Posterior vena cava (tissue), 2 donors: ENCODE results near the gene RPL38. TPM values are rescaled to one million over a fixed set of nuclear protein-coding genes. Genes with fewer than 3 reads are reported as not detected.

Experiments
- DNase-seq: peaks from one replicate; pipeline ENCODE4 v3.0.0-alpha.2; 2020; ENCODE audit warnings: low spot score
- intact Hi-C, 2 donors: fragments of 100-400 bp; cut with DNase I; formaldehyde crosslinking; loops; one replicate each; pipeline versions ENCODE4 v1.14.1 to v1.14.2; 2022 to 2023
- total RNA-seq, 2 donors: library from RNA; stranded (reverse); fragmentation: NEBNext Ultra II Directional; extraction: Animal tissue kit (Norgen Biotek cat#: 25700); gene quantifications; one replicate each; pipeline ENCODE4 v1.2.1, GENCODE V29; 2021
- donor health status: DM: yes; HTN: yes; CAD: no.
- donor health status: DM: yes; HTN: yes; CAD: no.

The RPL38 gene
- total RNA-seq, 2 donors from 2014 or later, result 560 to 702 TPM

DNA sequence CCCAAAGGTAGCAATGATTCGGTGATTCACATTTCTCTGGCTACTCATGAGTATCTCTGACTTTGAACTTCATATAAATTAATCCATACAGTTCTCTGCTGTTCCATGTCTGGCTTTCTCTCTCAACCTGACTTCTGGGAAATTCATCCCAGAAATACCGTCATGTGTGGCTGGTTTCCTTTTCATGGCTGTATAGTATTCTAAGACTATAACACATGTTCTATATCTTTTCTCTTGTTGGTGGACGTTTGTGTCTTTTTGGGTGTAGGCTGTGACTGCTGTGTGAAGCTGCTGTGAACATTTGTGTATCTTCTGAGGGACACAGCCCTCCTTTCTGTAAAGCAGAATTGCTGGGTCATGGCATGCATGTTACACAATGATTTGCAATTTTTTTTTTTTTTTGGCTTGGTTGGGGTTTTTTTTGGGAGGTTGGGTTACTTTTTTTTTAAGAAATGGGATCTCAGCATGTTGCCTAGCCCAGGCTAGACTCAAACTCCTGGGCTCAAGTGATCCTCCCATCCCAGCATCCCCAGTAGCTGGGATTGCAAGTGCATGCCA lies 16.2 kb downstream of the RPL38 start:
- intact Hi-C loops, result loop anchor here in 1 of 2 donors (10.0 kb wide), 1 partner anchor 235 kb away; no protein-coding TSS in a partner anchor

DNA sequence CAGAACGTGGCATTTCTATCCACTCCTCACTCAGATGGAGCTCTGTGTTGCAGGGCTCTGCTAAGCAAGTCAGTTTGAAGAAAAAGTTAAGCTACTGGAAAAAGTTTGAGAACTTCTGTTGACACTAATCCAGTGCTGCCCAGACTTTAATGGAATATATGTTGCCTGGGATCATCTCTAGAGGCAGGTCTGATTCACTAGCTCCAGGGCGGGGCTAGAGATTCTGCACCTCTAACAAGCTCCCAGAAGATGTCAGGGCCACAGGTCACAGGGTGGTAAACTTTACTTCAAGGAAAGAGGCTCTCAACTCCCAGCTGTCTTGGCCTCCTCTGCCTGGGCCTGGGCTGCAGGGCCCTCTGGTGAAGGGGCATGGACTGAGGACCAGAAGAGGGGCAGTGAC lies 16.7 kb downstream of the RPL38 start:
- intact Hi-C loops, result no loop called here
- DNase-seq, result no peak

More for the DNA sequence above, 16.2 kb downstream of the RPL38 start:
- DNase-seq, result no peak

DNA sequence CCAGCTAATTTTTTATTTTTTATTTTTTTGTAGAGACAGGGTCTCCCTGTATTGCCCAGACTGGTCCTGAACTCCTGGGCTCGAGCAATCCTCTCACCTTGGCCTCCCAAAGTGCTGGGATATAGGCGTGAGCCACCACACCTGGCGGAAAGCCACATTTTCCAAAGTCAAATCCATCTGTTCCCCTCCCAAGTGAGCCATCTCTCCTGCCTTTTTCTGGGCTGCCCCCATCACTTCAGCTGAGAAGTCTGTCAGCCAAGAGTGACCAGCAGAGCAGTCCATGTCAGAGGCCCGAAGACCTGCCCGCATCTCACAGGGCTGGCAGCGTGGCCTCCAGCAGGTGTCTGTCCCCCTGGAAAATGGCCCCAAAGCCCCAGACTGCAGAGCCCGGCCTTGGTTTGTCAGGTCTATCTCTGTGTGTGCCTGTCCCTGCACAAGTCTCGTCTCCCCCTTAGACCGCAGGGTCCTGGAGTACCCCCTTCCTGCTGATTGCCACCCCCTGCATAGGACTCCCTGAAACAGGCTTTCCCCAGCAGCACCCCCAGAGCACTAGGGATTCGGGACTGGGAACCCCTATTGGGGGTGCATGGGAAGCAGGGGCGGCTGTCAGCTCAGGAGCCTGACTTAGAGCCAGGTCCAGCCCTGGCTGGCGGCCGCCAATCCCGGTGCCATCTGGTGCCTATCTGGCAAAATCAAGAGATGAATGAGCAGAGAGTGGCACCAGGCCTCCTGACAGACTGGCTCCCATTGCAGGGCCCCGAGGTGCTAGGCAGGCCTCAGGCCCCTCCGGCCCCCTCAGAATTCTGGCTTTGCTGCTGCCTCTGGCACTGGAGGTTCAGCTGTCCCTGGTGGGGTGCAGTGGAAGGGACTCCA lies 17.7 kb downstream of the RPL38 start:
- no peak for DNase-seq
- intact Hi-C loops, result no loop called here

DNA sequence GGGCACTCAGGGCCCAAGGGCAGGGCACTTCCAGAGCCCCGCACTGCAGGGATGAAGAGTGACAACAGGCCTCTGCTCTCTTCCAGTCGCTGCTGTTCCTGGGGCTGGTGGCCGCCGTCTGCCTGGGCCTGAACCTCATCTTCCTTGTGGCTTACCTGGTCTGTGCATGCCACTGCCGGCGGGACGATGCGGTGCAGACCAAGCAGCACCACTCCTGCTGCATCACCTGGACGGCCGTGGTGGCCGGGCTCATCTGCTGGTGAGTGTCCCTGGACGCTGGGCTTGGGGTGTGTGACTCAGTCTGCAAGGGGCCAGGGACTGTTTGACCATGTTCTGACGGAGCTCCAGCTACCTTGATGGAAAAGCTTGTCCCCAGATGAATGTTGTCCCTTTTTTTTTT lies 18.9 kb downstream of the RPL38 start:
- DNase-seq, result no peak
- intact Hi-C loops, result no loop called here

DNA sequence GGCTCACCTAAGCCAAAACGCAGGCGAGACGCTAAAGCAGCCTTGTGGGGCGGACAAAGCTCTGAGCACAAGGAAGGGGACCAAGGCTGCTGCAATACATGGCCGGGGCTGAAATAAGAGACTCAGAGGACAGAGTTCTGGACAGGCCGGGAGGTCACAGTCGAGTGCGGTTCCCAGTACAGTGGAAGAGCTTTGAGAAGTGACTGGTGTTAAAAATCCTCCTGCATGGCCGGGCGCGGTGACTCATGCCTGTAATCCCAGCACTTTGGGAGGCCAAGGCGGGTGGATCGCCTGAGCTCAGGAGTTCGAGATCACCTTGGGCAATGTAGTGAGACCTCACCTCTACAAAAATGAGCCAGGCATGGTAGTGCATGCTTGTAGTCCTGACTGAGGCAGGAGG lies 20.4 kb downstream of the RPL38 start:
- DNase-seq, result no peak
- intact Hi-C loops, result no loop called here

DNA sequence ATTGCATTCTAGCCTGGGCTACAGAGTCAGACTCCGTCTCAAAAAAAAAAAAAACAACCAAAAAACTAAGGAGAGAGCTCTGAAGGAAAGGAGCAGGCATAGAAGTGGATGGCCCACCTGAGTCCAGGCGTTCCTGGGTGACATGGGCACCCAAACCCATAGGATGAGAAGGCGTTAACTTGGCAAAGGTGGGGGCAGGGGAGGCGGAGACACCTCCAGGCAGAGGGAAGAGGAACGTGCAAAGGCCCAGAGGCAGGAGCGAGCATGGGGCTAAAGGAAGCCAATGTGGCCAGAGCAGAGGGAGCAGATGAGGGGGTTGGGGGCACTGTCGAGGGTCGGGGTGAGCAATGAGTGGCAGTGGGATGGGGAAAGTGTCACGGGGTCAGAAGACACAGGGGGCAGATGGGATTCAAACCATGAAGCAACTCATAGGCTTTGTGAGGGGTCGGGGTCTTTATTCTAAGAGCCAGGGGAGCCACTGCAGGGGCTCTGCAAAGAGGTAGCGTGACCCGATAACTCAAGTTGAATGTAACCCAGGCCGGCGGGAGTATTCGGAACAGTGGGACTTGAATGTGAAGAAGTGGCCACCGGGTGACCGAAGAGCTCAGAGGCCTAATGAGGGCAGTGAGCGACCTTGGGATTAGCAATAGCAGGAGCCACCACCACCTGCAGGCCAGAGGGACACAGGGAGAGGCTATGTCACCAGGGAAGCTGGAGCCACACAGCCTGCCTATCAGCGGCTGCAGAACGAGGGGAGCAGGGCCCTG lies 21.7 kb downstream of the RPL38 start:
- intact Hi-C loops, result no loop called here
- DNase-seq, result peak; percentile 76

DNA sequence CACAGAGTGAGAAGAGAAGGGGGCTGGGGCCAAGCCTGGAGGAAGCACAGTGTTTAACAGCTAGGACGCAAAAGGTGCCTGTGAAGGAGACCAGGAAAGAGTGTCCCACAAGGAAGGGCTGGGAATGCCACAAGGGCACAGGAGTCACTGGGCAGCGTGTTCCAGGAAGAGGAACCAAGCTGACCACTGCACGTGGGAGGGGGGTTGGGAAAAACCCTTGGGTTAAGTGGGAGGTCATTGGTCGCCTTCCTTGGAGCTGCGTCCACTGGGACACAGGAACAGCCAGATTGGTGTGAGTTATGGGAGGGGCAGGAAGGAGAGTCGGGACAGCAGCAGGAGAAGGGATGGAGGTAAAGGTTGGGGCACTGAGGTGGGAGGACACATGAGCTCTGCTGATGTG lies 22.8 kb downstream of the RPL38 start:
- intact Hi-C loops, result no loop called here
- DNase-seq, result no peak

DNA sequence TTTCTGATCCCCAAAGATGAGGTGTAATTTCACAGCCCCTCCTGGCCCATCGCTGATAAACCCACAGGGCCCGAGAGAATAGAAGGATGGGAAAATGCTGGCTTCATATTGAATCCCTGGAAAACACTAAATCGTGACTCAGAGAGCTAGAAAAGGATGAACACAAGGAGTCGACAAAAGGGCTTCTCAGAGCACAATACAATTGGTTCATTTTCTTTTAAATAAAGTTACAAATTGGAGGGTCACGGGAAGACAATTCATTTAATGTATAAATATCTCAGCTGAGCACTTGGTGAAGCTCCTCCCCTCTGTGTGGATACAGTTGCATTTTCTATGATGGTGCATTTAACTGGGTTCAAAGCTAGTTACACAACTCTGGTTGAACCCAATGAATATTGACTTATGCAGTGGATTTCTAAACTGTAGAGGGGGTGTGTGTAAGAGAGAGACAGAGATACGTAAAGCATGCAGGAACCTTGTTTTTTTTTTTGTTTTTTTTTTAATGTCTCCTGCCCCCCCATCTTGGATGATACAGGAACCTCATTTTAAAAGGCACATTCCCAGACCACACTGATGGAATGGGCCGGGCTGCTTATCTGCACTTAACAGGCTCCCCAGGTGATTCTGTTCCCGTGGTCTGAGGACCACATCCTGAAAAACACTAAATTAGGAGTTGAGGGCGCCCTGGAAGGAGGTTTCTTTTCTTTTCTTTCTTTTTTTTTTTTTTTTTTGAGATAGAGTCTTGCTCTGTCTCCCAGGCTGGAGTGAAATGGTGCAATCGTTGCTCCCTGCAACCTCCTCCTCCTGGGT lies 24.0 kb downstream of the RPL38 start:
- no peak for DNase-seq
- intact Hi-C loops, result no loop called here

DNA sequence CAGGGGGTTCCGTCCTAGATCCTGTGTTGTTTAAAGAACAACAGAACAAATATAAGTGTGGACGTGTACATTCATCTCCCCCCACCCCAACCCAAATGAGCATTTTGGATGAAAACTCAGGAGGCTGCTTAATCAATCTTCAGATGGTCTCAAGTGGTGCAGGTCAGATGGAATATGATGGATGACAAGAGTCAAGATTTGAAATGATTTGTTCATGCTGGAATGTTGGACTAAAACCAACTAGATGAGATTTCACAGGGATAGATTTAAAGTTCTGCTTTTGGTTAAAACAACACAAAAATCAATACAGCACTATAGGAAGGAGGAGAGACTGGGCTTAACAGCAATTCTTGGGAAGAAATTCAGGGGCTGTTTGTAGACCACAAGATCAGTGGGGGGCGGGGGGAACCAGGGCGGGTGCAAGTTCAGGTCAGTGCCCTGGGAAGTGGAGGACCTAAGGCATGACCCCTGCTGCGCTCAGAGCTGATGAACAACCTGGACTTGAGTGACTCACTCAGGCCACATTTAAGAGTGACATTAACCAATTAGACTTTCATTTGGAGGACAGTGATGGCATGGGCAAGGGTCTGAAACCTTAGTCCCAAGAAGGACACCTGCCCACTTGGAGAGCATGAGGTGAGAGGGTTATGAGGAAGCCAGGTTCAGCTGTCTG lies 25.0 kb downstream of the RPL38 start:
- intact Hi-C loops, result no loop called here
- DNase-seq, result no peak

DNA sequence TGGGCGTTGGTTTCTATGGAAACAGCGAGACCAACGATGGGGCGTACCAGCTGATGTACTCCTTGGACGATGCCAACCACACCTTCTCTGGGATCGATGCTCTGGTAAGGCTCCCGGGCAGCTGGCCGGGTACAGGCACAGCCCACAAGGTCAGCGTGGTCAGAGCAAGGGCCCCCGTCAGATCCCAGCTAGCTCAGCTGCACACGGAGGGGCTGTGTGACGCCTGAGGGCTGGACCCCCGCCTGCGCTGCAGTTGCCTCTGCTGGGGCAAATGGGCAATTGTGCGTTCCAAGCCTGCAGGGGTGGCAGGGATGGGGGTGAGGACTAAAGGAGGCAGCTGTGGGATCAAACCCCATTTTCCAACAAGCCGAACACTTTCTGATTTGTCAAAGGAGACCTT lies 27.4 kb downstream of the RPL38 start:
- DNase-seq, result no peak
- intact Hi-C loops, result no loop called here

DNA sequence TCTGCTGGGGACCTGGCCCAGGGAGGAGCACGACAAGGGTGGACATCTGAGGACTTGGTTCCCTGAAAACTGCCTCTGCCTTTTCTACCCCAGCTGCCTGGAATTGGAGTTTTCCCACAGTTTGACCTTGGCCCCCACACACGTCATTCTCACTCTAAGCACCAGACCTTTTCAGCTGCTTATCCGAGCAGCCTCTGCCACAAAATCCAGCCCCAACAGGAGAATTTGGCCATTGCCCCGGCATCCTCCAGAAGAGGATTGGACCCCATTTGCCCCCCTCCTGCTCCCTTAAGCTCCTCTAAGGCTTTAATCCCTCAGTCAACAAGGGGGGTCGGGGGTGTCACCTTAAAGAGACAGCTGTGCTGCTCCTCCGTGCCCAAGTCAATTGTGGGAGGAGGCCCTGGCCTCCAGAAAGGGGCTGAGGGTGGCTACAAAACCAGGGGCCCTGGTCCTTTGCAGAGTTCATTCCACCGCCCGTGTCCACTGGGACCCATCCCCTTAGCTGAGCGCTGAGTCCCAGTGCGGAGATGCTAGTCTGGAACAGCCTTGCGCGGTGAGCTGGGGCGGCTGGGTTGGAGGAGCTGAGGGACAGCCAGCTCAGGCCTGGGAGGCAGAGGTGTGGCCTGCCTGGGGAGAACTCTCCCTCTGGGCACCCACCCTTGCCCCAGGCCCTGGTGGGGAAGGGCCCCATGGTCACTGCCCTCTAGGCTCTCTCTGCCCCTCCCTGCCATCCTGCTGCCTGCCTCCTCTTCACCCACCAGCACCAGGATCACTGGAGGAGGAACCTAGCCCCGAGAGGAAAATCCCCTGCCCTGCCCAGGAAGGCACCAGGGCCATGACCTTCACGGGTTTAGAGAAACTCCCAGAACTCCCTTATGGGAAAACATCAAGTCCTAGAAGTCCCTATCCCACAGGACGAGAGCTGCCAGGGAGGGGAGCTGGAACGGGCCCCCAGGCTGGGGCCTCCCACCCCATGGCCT lies 28.7 kb downstream of the RPL38 start:
- intact Hi-C loops, result no loop called here
- no peak for DNase-seq

DNA sequence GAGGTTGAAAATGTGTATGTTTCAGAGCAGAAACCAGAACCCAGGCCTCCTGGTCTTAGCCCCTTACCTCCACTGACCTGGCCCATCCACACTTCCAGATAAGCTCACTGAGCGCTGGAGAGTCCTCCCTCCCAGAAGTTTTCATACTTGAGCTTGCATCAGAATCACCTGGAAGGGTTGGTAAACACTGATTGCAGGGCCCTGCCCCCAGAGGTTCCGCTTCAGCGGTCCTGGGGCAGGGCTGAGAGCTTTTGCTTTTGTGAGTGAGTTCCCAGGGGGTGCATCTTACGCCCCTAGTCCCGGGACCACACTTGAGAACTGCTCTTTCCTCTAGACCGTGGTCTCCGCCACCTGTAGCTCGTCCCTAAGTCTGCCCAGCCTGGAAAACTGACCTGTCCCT lies 30.5 kb downstream of the RPL38 start:
- intact Hi-C loops, result no loop called here
- DNase-seq, result no peak

DNA sequence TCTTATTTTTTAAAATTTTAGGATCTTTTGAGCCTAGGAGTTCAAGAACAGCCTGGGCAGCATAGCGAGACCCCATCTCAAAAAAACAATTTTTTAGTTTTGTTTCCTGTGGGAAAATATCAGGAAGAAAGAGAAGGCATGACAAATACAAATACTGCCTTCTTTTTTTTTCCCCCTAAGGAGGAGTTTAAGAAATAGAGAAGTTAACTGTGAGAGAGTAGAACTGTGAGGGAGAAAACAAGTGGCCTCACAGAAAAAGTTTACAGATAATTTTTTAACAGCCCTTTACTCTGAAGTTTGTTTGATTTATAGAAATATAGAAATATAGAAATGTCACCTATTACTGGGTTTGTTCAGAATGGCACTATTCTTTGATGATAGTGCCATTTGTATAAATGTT lies 31.0 kb downstream of the RPL38 start:
- intact Hi-C loops, result no loop called here
- no peak for DNase-seq

DNA sequence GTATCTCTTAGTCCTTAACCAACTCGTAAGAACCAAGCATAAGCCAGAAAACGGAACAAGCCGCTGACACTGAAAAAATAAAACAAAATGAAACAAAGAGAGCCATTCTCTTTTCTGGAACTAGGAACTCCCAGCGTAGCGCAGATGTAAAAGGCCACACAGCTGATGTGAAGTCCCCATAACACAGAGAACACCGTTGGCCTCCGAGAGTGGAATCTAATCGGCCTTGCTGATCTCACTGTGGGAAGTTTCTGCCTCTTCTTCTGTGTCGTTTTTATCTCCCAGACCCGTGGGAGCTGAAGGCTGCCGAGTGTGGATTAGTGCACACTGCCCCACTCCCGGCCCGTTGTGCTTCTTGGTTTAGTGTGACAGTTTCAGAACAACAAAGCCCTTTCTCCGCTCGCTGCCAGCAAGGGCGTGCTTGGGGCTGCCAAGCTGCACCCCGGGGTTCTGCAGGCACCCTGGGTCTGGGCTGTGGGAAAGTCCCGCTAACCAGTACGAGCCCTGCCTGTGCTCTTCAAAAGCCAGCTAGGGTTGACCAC lies 31.6 kb downstream of the RPL38 start:
- no peak for DNase-seq
- intact Hi-C loops, result no loop called here

DNA sequence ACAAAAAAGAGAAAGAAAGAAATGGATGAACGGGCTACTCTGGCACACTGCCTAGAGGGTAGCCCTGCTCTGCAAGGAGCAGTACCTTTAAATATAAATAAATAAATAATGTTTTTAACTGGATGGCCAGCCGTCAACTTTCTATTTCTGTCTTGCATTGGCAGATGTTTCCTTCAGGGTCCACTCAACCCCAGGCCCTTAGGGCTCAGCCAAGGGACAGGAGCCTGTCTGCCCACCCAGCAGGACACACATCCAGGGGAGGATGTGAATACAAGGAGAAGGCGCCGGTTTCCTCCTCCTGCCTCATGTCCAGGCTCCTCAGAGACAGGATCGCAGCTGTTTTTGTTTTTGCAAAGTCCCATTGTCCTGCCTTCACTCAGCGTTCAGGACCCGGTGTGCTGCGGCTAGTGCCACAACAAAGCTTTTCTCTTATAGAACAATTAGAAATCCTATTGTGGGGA lies 32.5 kb downstream of the RPL38 start:
- DNase-seq, result no peak
- intact Hi-C loops, result no loop called here

DNA sequence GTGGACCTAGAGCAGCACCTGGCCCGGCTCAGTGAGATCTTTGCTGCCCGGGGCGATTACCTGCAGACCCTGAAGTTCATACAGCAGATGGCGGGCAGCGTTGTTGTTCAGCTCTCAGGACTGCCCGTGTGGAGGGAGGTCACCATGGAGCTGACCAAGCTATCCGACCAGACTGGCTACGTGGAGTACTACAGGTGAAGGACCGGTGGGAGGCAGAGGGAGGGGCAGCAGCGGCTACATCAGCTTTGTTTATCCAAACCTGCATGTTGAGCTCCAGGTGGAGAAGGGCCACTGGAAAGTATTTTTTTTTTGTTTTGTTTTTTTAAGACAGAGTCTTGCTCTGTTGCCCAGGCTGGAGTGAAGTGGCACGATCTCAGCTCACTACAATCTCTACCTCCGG lies 33.8 kb downstream of the RPL38 start:
- intact Hi-C loops, result no loop called here
- DNase-seq, result no peak

DNA sequence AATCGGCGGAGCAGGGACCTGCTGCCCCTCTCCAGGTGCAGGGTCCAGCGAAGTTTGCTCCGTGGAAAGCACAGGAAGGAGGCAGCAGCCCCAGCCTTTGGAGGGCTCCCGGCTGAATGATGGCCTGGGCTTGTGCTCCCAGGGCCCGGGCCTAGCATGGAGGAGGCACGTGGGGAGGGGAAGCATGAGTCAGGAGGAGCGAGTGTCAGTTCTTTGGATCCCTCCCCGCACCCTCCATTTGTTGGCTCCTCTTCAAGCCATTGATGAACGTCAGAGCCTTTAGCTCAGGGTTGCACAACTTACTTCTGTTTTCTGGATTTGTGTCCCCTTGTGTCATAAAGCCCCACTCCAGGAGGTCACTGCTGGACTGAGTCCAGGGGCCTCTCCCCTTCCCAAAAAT lies 35.7 kb downstream of the RPL38 start:
- DNase-seq, result peak; percentile 88
- intact Hi-C loops, result no loop called here
